Lower leg skin (tissue), 4 donors: ENCODE results near the gene TIRAP. TPM values are rescaled to one million over a fixed set of nuclear protein-coding genes. Genes with fewer than 3 reads are reported as not detected.

Source experiments
- DNase-seq, 2 donors: peaks; one replicate each; pipeline ENCODE4 v3.0.0-alpha.2; 2019; ENCODE audit warnings: low spot score in 2 of 2
- H3K4me3 ChIP-seq: fragments of 200-600 bp; sonication (generic); 2 replicates; pipeline ENCODE4 v1.5.1; 2017; ENCODE audit warnings: mild to moderate bottlenecking, low read depth; ENCODE audit not compliant: poor library complexity, severe bottlenecking
- POLR2A ChIP-seq, 2 donors: fragments of 450-650 bp; IDR thresholded peaks; one replicate each; pipeline ENCODE4 v1.6.1; 2016 to 2017; ENCODE audit warnings: antibody characterized with exemption in 2 of 2, mild to moderate bottlenecking in 1 of 2, moderate library complexity in 1 of 2
- WGBS, 2 donors: methylation state at CpG; one replicate each; pipeline ENCODE4 v1.1.5; 2018; 5-methylcytosine and 5-hydroxymethylcytosine counted together
- intact Hi-C: fragments of 100-400 bp; cut with DNase I; formaldehyde crosslinking; loops from one replicate; pipeline ENCODE4 v1.15.0; 2023; ENCODE audit warnings: low total_unique reads
- total RNA-seq, 4 donors: library from RNA; depleted of rRNA; stranded (reverse); fragments of >200 nt; gene quantifications; one replicate each; pipeline ENCODE4 v1.1.0, GENCODE V29; 2016
- TF ChIP-seq, protein P1 (sequence below), 3 donors: fragments of 450-650 bp; IDR thresholded peaks; one replicate each; pipeline ENCODE4 v1.5.1; 2016; ENCODE audit warnings: antibody characterized with exemption in 3 of 3, mild to moderate bottlenecking in 3 of 3, moderate library complexity in 2 of 3

The TIRAP gene
- total RNA-seq, 4 donors from 2014 or later: 13.2 to 16.8 (median 15.3) TPM

DNA sequence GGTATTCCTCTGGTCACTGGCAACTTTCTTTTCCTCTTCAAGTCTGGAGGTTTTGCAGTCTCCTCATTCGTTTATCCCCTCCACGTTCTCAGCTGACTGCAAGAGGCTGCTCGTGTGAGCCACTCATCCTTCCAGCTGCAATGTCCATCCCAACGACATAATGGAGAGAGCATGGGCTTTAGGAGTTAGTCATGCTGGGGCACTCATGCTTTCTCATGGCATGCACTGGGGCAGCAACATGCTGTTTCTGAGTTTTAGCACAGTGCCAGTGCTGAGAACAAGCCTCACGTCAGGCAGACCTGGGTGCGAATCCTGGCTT lies 28.1 kb downstream of the TIRAP start:
- DNase-seq: no peak
- no peak overlapping the region for H3K4me3 ChIP-seq
- intact Hi-C loops: loop anchor here (2.0 kb wide), 1 partner anchor 174 kb away; no protein-coding TSS in a partner anchor
- WGBS, 2 donors: 61 to 68% methylated on average over 5 to 6 of the region's 6 CpGs
- no peak for TF ChIP-seq POLR2A (IDR thresholded peaks at IDR 0.05)
- TF ChIP-seq, protein P1, sequence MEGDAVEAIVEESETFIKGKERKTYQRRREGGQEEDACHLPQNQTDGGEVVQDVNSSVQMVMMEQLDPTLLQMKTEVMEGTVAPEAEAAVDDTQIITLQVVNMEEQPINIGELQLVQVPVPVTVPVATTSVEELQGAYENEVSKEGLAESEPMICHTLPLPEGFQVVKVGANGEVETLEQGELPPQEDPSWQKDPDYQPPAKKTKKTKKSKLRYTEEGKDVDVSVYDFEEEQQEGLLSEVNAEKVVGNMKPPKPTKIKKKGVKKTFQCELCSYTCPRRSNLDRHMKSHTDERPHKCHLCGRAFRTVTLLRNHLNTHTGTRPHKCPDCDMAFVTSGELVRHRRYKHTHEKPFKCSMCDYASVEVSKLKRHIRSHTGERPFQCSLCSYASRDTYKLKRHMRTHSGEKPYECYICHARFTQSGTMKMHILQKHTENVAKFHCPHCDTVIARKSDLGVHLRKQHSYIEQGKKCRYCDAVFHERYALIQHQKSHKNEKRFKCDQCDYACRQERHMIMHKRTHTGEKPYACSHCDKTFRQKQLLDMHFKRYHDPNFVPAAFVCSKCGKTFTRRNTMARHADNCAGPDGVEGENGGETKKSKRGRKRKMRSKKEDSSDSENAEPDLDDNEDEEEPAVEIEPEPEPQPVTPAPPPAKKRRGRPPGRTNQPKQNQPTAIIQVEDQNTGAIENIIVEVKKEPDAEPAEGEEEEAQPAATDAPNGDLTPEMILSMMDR (IDR thresholded peaks at IDR 0.05): no peak

DNA sequence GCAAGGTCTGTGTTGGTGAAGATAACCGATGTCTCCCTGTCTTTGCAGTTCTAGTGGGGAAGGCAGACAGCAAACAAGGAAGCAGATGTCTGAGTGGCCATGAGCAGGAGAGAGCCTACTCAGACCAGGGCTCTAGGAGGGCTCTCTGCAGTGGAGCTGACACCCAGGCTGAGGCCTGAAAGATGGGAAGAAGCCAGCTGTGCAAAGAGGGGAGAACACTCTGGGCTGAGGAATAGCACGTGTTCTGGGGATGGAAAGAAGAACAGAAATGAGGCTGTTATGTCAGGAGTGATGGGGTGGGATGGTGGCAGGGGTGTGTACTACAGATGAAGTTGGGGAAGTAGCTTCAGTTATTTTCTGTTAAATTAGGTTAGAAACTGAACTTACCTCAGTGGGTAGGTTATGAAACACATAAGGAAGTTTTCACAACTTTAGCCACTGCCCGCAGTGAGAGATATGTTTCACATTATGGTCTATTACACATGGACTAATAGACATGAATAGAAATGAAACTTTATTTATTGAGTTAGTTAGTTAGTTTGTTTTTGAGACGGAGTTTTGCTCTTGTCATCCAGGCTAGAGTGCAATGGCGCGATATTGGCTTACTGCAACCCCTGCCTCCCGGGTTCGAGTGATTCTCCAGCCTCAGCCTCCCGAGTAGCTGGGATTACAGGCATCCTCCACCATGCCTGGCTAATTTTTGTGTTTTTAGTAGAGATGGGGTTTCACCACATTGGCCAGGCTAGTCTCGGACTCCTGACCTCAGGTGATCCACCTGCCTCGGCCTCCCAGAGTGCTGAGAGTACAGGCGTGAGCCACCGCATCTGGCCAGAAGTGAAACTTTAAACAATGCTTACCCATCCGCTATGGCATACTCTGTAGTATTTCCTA lies 28.8 kb downstream of the TIRAP start:
- WGBS, 2 donors: 88 to 92% methylated on average over 14 of the region's 14 CpGs
- H3K4me3 ChIP-seq: no peak overlapping the region
- no peak for DNase-seq
- intact Hi-C loops: loop anchor here (2.0 kb wide), 1 partner anchor 173 kb away; no protein-coding TSS in a partner anchor
- TF ChIP-seq POLR2A (IDR thresholded peaks at IDR 0.05): no peak
- TF ChIP-seq, protein P1 (IDR thresholded peaks at IDR 0.05): no peak

DNA sequence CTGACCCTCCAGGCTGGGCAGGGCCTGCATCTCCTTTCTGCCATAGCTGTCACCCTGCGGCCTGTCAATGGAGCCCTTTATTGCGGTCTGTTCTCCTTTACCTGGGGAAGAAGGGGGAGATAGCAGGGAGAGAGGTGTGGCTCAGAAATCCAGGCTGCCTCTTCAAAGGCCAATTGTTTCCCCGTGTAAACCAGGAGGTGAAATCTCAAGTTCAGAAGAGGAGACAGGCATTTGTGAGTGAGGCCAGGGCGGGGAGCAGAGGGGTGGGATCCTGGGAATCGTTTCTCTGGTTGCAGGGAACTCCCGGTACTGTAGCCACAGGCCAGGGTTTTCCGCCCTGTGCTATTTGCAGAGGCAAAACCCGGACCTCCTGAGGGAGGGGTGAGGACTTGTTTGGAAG lies 30.1 kb downstream of the TIRAP start:
- H3K4me3 ChIP-seq: no peak overlapping the region
- DNase-seq: no peak
- intact Hi-C loops: no loop called here
- WGBS, 2 donors: 38 to 56% methylated on average over 8 of the region's 8 CpGs
- TF ChIP-seq, protein P1 (IDR thresholded peaks at IDR 0.05): no peak
- no peak for TF ChIP-seq POLR2A (IDR thresholded peaks at IDR 0.05)

DNA sequence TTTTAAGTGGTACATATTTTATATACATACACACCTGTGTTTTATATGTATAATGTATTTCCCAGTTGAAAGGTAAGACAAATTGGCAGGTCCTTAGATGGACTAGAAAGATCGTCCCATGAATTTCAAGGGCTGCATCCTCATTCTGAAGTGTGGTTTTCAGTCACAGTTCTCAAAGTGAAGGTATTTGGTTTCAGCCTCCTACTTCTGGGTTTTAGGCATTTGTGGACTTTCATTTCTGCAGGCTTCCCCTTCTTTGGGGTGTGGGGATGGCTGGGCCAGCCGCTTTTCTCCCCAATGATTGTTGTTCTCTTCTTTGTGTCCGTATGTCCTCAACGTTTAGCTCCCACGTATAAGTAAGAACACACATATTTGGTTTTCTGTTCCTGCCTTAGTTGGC lies 30.9 kb downstream of the TIRAP start:
- TF ChIP-seq, protein P1 (IDR thresholded peaks at IDR 0.05): no peak
- no peak for TF ChIP-seq POLR2A (IDR thresholded peaks at IDR 0.05)
- WGBS, 2 donors: 89 to 92% methylated on average over 5 of the region's 5 CpGs
- intact Hi-C loops: no loop called here
- no peak overlapping the region for H3K4me3 ChIP-seq
- DNase-seq: no peak

DNA sequence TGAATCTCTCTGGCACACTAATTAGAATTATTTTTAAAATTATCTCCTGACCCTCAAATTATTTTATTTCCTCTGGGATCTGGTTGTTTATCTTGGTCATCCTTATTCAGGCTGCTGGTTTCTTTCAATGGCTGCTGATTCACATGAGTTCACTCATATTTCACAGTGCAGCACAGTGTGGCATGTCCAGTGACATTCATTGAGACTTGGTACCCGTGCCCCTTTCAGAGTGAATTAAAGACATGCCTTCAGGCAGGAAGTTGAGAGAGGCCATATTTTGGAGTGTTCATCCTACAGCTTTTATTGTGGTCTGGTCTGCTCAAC lies 34.5 kb downstream of the TIRAP start:
- WGBS, 2 donors: 13 to 28% methylated on average over 1 of the region's 1 CpG
- TF ChIP-seq, protein P1 (IDR thresholded peaks at IDR 0.05): no peak
- TF ChIP-seq POLR2A (IDR thresholded peaks at IDR 0.05): no peak
- H3K4me3 ChIP-seq: no peak overlapping the region
- intact Hi-C loops: no loop called here
- no peak for DNase-seq
